NCI-H1694 (cell line): Measurements from ENCODE around the gene MARCHF11.

Experiments used
- DNase-seq: peaks from one replicate; lab custom pipeline; 2025; lab: John Stamatoyannopoulos, UW

The MARCHF11 gene

GRCh38 chr5:16179511-16179935 is at the start of gene MARCHF11:
Gene MARCHF11, minus strand, starts transcription at chr5:16179791. Its CDS starts 216 bp downstream, at chr5:16179575.
- no peak for DNase-seq

- no peak for DNase-seq
These were observed 46.3 kb upstream of the MARCHF11 start for GRCh38 chr5:16225927-16226326.

DNA sequence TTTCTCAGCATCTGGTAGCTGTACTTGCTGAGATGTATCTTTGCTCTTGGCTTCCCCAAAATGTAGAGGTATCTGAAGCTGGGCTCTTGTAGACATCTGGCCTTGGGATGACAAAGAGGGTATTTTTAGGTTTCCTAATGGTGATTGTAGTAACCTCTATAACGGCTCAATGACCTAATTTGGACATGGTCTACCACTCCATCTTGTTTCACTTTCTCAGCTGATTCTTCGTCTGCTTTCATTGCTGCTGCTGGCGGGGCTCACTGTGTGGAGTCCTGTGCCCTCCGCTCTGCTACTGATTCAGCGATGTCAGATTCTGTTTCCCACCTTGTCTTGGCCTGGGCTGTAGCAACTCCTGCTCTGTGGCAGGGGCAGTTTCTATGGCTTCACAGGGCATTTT is 12.7 kb upstream of the MARCHF11 start:
- no peak for DNase-seq

DNA sequence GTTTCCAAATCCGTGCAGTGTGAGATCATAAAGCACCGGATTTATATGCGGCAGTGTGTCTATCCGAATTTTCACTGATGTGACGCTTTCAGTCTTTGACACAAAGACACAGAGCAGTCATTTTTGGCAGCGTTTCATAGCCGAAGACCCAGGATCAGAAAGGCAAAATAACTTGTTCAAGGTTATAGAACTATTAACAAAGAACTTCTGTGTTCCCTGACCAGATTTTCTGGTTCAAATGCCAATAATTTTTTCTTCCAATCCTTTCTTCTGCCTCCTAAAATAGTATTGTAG is 1.1 kb upstream of the MARCHF11 start:
- no peak for DNase-seq

DNA sequence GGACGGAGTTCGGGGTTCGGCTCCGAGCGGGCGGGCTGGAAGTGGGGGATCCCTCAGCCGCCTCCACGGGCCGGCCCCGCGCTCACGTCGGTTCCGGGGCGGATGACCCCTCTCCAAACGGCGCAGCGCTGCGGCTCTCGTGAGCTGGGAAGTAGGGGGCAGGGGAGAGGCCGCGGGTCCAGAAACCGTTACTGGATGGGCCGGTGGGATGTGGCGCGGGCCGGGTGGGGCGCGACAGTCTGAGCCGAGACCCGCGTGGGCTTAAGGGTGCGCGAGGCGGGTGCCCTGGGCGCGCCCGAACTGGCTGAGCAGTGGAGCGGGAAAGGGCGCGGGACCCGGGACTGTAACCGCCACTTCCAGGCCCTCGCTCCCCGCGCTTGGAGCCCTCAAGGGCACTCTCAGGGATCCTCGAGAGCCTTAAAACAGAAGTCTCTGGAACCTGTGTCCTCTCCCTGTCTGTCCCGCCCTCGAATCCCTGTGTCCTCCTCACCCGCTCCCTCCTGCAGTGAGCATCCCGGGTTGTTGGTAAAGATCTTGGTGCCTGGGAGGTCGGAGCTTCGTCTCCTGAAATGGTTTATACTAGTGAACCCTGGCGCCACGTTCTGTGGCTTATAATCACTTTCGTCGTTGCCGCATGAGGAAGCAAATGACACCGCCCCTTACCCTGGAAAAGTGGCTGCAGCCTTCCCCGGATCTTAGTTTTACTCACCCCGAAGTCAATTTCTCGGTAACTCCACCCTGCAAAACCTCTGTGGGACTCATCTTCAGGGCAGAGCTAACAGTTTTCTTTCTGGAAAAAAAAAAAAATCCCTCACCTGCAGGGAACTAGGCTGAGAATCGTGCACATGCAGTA is 571 bp upstream of the MARCHF11 start:
- no peak for DNase-seq

- DNase-seq, result no peak
These were observed 732 bp downstream of the MARCHF11 start for GRCh38 chr5:16178745-16179372.

DNA sequence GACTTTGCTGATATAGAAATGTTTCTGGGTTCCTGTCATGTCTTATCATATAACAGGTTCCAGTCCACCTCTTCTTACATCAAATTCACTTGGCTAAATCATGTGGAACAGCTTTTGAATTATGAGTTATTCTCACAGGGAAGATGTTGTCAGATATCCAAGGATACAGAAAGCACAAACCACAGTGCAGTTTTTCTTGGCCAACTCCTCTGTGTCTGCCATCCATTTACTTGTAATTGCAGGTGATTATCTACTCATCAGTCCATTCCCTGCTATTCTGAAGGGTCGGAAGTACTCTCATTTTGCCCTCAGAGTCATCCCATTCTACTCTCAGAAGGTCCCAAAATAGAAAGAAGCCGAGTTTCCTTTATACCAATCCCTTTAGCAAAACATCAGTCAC is 10.0 kb downstream of the MARCHF11 start:
- DNase-seq, result no peak

DNA sequence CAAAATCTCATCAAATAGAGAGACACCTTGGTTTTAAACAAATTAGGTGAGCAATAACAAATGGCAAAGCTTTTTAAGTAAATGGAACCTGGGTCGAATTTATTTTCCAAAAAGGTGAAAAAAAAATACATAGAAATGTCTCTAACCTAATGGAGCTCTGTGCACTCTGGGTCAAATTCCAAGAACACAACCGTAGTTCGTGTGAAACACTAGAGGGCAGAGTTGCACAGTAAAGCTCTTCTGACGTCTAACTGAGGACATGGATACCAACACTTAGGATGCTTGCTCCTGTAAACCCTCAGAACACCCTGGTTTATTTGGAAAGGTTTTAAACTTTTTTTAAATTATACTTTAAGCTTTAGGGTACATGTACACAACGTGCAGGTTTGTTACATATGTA is 18.9 kb downstream of the MARCHF11 start:
- DNase-seq, result peak; percentile 78

DNA sequence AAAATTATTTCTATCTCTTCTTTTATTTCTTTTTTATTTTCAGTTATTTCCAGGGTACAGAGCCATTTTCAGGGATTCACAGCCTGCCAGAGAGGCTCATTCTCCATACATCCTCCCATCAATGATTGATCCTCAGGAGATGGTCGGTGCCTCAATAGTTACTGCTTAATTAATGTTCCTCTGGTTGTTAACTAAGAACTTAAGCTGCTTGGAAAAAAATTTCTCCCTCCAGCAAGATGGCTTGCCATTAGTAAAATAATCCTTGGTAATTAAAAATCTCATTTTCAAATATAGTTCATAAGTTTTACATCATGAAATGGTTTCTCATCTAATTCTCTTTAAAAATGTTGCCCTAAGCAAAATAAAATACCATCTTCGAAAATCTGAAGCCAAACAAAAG is 20.0 kb downstream of the MARCHF11 start:
- no peak for DNase-seq

- no peak for DNase-seq
These were observed 23.4 kb downstream of the MARCHF11 start for GRCh38 chr5:16156152-16156551.

- DNase-seq, result no peak
These were observed 26.7 kb downstream of the MARCHF11 start for GRCh38 chr5:16152601-16153568.

GRCh38 chr5:16149621-16150020 is 30.0 kb downstream of the MARCHF11 start:
- DNase-seq, result no peak

- no peak for DNase-seq
These were observed 32.3 kb downstream of the MARCHF11 start for GRCh38 chr5:16147179-16147900.

GRCh38 chr5:16144416-16144815 is 35.2 kb downstream of the MARCHF11 start:
- DNase-seq, result no peak

DNA sequence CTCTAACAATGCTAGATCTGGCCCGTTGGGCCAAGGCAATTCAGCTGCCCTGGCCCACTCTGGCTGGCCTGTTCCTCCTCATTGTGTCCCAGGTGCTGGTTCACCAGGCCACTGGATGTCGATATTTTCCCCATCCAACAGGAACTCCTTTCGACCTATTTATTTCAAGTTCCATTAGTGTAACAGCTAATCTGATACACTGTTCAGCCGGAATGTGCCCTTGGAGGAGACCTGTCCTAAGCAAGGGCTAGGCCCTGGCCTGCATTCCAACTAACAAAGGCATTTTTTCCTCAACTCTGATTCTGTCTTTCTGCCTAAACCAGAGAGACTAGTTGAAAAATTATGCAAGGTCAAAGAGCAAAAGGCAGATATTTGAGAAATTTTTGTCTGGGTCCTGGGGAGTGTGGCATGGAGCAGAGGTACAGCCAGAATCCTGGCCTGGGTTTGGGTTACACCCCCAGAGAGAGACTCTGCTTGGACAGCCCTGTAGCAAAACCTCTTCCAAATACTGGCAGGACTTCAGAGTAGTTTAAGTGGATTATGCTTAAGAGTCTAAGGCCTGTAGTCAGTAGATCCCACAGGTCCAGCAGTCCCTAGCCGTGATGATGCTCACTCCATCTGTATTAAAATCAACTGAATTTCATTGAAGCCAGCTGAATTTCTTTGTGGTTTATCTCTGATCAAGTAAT is 36.1 kb downstream of the MARCHF11 start:
- DNase-seq, result no peak

- DNase-seq, result no peak
These were observed 38.6 kb downstream of the MARCHF11 start for GRCh38 chr5:16140944-16141343.

- no peak for DNase-seq
These were observed 39.2 kb downstream of the MARCHF11 start for GRCh38 chr5:16140417-16140816.

GRCh38 chr5:16137177-16137576 is 42.4 kb downstream of the MARCHF11 start:
- no peak for DNase-seq

DNA sequence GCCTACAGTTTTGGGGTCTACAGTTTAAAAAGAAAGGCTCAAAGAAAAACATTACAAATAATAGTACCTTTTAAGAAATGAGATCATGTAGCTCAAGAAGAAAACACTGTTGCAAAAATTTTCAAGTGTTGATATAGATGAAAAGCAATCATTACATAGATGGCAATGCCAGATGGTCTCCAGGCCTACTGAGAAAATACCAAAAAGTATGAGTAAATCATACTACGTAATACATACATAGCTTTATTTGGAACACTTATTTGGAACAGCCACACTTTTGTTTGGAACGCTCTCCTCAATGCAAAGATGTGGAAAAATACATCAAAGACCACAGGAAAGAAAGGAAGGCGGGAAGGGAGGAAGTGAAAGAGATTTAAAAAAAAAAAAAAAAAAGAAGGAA is 44.1 kb downstream of the MARCHF11 start:
- DNase-seq, result no peak

- no peak for DNase-seq
These were observed 44.6 kb downstream of the MARCHF11 start for GRCh38 chr5:16135003-16135402.

- DNase-seq, result no peak
These were observed 45.4 kb downstream of the MARCHF11 start for GRCh38 chr5:16134204-16134603.
